HepG2 (cell line): ENCODE data around the gene HOTAIR. TPM values are rescaled to one million over a fixed set of nuclear protein-coding genes. Genes with fewer than 3 reads are reported as not detected.

ENCODE experiments used
- ATAC-seq: fragments of 200-7000 bp; cut with Tn5 transposase; 3 replicates; pipeline ENCODE4 v1.9.1; 2020; ENCODE audit warnings: mild to moderate bottlenecking, moderate library complexity
- BruUV-seq: library from RNA; stranded (reverse); fragments of 400-500 nt; replicated peaks from 2 replicates; lab custom pipeline; 2021; lab: Mats Ljungman, UMichigan
- CTCF ChIA-PET: fragments of 300-600 bp; formaldehyde crosslinking; extraction: SDS; loops from one replicate; lab custom pipeline; 2021; ENCODE audit warnings: low total read pairs, inconsistent platforms, low intra/inter-chr PET ratio; lab: Yijun Ruan, JAX
- POLR2A ChIA-PET: fragments of 350-600 bp; sonication (Branson Sonifier 250); formaldehyde crosslinking; loops from one replicate; lab custom pipeline; 2020; ENCODE audit warnings: antibody characterized with exemption, inconsistent platforms; lab: Yijun Ruan, JAX
- DNase-seq: peaks from one replicate; pipeline ENCODE4 v3.0.0-alpha.2; 2015; ENCODE audit warnings: low spot score
- FAIRE-seq: peaks from 3 replicates; lab custom pipeline; 2011; peaks lifted over from hg19 to GRCh38; lab: Jason Lieb, UNC
- H2AFZ ChIP-seq: one replicate; pipeline ENCODE4 v1.6.1; 2011; ENCODE audit warnings: low read length, inconsistent platforms
- H3K27ac ChIP-seq: fragments of 300-600 bp; 3 replicates; pipeline ENCODE4 v1.8.0; 2011; ENCODE audit warnings: mixed run types, mild to moderate bottlenecking, mixed read lengths, low read length, inconsistent platforms; ENCODE audit not compliant: insufficient read depth; ENCODE audit errors: extremely low read length
- H3K27me3 ChIP-seq, 2 experiments: fragments of 200-600 bp in 1 of 2; 2 replicates in 1 of 2; 3 replicates in 1 of 2; pipeline versions ENCODE4 v1.6.0 to v1.8.0; 2011; ENCODE audit warnings: low read length in 2 of 2, mild to moderate bottlenecking in 2 of 2, moderate library complexity in 2 of 2, inconsistent platforms in 1 of 2; ENCODE audit not compliant: insufficient read depth in 2 of 2, control insufficient read depth in 1 of 2
- H3K36me3 ChIP-seq, 2 experiments: fragments of 200-600 bp in 1 of 2; replicated peaks in 1 of 2; 2 replicates in 1 of 2; 3 replicates in 1 of 2; pipeline versions ENCODE4 v1.5.1 to v1.8.0; 2011; ENCODE audit warnings: low read length in 2 of 2, inconsistent platforms in 1 of 2; ENCODE audit not compliant: insufficient read depth in 2 of 2, control insufficient read depth in 1 of 2
- H3K4me1 ChIP-seq: 2 replicates; pipeline ENCODE4 v1.5.1; 2012; ENCODE audit warnings: low read length, inconsistent platforms; ENCODE audit not compliant: insufficient read depth
- H3K4me2 ChIP-seq: 2 replicates; pipeline ENCODE4 v1.6.0; 2011; ENCODE audit warnings: low read depth, low read length, inconsistent platforms
- H3K4me3 ChIP-seq, 3 experiments: fragments of 200-600 bp in 1 of 3; sonication (generic), shearing (Covaris generic) in 1 of 3; replicated peaks in 1 of 3; 2 replicates each; pipeline ENCODE4 v1.5.1; 2011 to 2016; ENCODE audit warnings: low read length in 3 of 3, inconsistent platforms in 2 of 3, low read depth in 2 of 3, mild to moderate bottlenecking in 2 of 3, control low read depth in 1 of 3, mixed read lengths in 1 of 3; ENCODE audit not compliant: insufficient read depth in 1 of 3
- H3K79me2 ChIP-seq: one replicate; pipeline ENCODE4 v1.6.1; 2011; ENCODE audit warnings: low read length, inconsistent platforms; ENCODE audit not compliant: insufficient read depth
- H3K9ac ChIP-seq: 2 replicates; pipeline ENCODE4 v1.6.0; 2011; ENCODE audit warnings: mild to moderate bottlenecking, low read depth, low read length, inconsistent platforms; ENCODE audit not compliant: insufficient read depth
- H3K9me3 ChIP-seq: 2 replicates; pipeline ENCODE4 v1.5.1; 2012; ENCODE audit warnings: mild to moderate bottlenecking, low read length
- H4K20me1 ChIP-seq: 2 replicates; pipeline ENCODE4 v1.6.0; 2011; ENCODE audit warnings: inconsistent platforms, mild to moderate bottlenecking, low read length, moderate library complexity; ENCODE audit not compliant: insufficient read depth
- AHR ChIP-seq: IDR thresholded peaks from 2 replicates; pipeline ENCODE4 v1.6.1; 2018; ENCODE audit warnings: missing genetic modification reagents, missing compliant biosample characterization
- ASH2L ChIP-seq: fragments of 300-600, 200-600 bp; sonication (generic); IDR thresholded peaks from 2 replicates; pipeline ENCODE4 v1.7.0; 2017; ENCODE audit warnings: low read depth, mild to moderate bottlenecking, moderate library complexity, mixed read lengths, low read length; ENCODE audit not compliant: insufficient read length
- ATM ChIP-seq: fragments of 450-650 bp; IDR thresholded peaks from 2 replicates; pipeline ENCODE4 v1.7.1; 2017; ENCODE audit warnings: mild to moderate bottlenecking, borderline replicate concordance
- BRD4 ChIP-seq: sonication (generic); formaldehyde crosslinking; IDR thresholded peaks from 2 replicates; pipeline ENCODE4 v1.4.0; 2020; ENCODE audit warnings: missing genetic modification reagents
- FOXC1 ChIP-seq: sonication (generic); formaldehyde crosslinking; IDR thresholded peaks from 2 replicates; pipeline ENCODE4 v1.8.0; 2022; ENCODE audit warnings: mild to moderate bottlenecking, missing genetic modification reagents, borderline replicate concordance
- HNRNPH1 ChIP-seq: fragments of 200-400 bp; formaldehyde crosslinking; optimal IDR thresholded peaks from 2 replicates; pipeline ENCODE3; 2017; ENCODE audit warnings: mild to moderate bottlenecking, low read depth, low read length
- HNRNPUL1 ChIP-seq: fragments of 200-400 bp; formaldehyde crosslinking; IDR thresholded peaks from 2 replicates; pipeline ENCODE4 v1.6.1; 2017; ENCODE audit warnings: low read depth, mild to moderate bottlenecking, low read length, moderate library complexity
- KDM5B ChIP-seq: sonication (generic); formaldehyde crosslinking; IDR thresholded peaks from 2 replicates; pipeline ENCODE4 v1.4.0; 2020; ENCODE audit warnings: missing genetic modification reagents, mild to moderate bottlenecking, borderline replicate concordance
- RERE ChIP-seq: IDR thresholded peaks from 2 replicates; pipeline ENCODE4 v1.6.1; 2016; ENCODE audit warnings: low read depth, missing genetic modification reagents, missing compliant biosample characterization
- SPEN ChIP-seq: sonication (generic); formaldehyde crosslinking; IDR thresholded peaks from 2 replicates; pipeline ENCODE4 v1.5.1; 2020; ENCODE audit warnings: low read depth, mild to moderate bottlenecking, missing genetic modification reagents
- TOPORS ChIP-seq: sonication (generic); formaldehyde crosslinking; IDR thresholded peaks from 2 replicates; pipeline ENCODE4 v1.8.0; 2023; ENCODE audit warnings: mild to moderate bottlenecking, missing genetic modification reagents
- YEATS4 ChIP-seq: sonication (generic); formaldehyde crosslinking; IDR thresholded peaks from 2 replicates; pipeline ENCODE4 v1.4.0; 2020; ENCODE audit warnings: missing genetic modification reagents, borderline replicate concordance
- ZNF12 ChIP-seq: sonication (generic); formaldehyde crosslinking; IDR thresholded peaks from 2 replicates; pipeline ENCODE4 v1.5.0; 2020; ENCODE audit warnings: missing genetic modification reagents
- ZNF234 ChIP-seq: sonication (generic); formaldehyde crosslinking; conservative IDR thresholded peaks from 2 replicates; pipeline ENCODE4 v1.5.1; 2020; ENCODE audit warnings: mild to moderate bottlenecking, missing genetic modification reagents
- ZNF33B ChIP-seq: sonication (generic); formaldehyde crosslinking; IDR thresholded peaks from 2 replicates; pipeline ENCODE4 v1.5.1; 2020; ENCODE audit warnings: mild to moderate bottlenecking, missing genetic modification reagents
- ZNF629 ChIP-seq: sonication (generic); formaldehyde crosslinking; conservative IDR thresholded peaks from 2 replicates; pipeline ENCODE4 v1.5.0; 2020; ENCODE audit warnings: missing genetic modification reagents
- ZNF644 ChIP-seq: IDR thresholded peaks from 2 replicates; pipeline ENCODE4 v1.6.1; 2016; ENCODE audit warnings: low read depth
- WGBS: methylation state at CpG from one replicate; pipeline ENCODE4 v1.1.6; 2017; ENCODE audit warnings: low lambda C conversion rate; 5-methylcytosine and 5-hydroxymethylcytosine counted together
- in situ Hi-C: cut with HindIII; loops from 2 replicates; pipeline ENCODE4 v1.10.0; 2017; ENCODE audit warnings: low pct_unique_long_range_greater_than_20kb; ENCODE audit not compliant: extremely low pct_ligation_motif_present
- intact Hi-C: fragments of 100-400 bp; cut with micrococcal nuclease; formaldehyde crosslinking; loops from one replicate; pipeline ENCODE4 v1.10.0; 2022; ENCODE audit not compliant: unreplicated experiment
- polyA plus RNA-seq, 8 experiments: library from polyadenylated mRNA; depleted of rRNA in 3 of 8; stranded (reverse) in 7 of 8; unstranded in 1 of 8; fragments of >200 nt; fragmentation: Illumina TruSeq in 4 of 8; extraction: Trizol in 4 of 8; gene quantifications; 2 replicates each; pipeline versions ENCODE4 v1.2.1 to v1.2.3, GENCODE V29; 2011 to 2016; ENCODE audit warnings: low read depth in 4 of 8, missing spikeins in 1 of 8, mixed read lengths in 1 of 8; ENCODE audit not compliant: insufficient read depth in 1 of 8
- total RNA-seq, 5 experiments: library from RNA; depleted of rRNA; stranded (reverse); fragments of >200 nt; fragmentation: Illumina TruSeq; extraction: Trizol; gene quantifications; 2 replicates each; pipeline ENCODE4 v1.2.3, GENCODE V29; 2016; ENCODE audit warnings: low read depth in 1 of 5
- TF ChIP-seq, protein P1 (sequence below): sonication (generic); formaldehyde crosslinking; IDR thresholded peaks from 2 replicates; pipeline ENCODE4 v1.4.0; 2020; ENCODE audit warnings: missing genetic modification reagents; ENCODE audit errors: not compliant biosample characterization

The HOTAIR gene
- total and polyA plus RNA-seq, 2 of the 13 experiments (the other 11 are each of a cell fraction or from before 2014, with no cell fraction given): not detected

- no peak overlapping the region for H3K4me3 ChIP-seq
Observed at GRCh38 chr12:54024127-54024526, 49.4 kb upstream of the HOTAIR start.

GRCh38 chr12:54022960-54023884, 48.5 kb upstream of the HOTAIR start:
- Histone ChIP-seq H3K4me1 (no peaks in the 10 kb centered on the region), H3K4me3 (no peak overlapping the region), H4K20me1 (no peaks in the 10 kb centered on the region), H3K36me3 (no peaks in the 10 kb centered on the region), H3K9ac (no peak overlapping the region), H3K9me3 (no peaks in the 10 kb centered on the region), H3K4me2 (no peak overlapping the region), H3K27ac (no peak overlapping the region), H2AFZ (no peak overlapping the region), H3K79me2 (no peaks in the 10 kb centered on the region), H3K27me3 (peaks cover 2 to 64% of the 10 kb centered on the region in 2 experiments; a peak in 4 of 5 replicates)
- ChIA-PET CTCF (no interaction called here), POLR2A (no interaction called here)
- intact Hi-C loops (no loop called here), in situ Hi-C loops (no loop called here)
- no peak for DNase-seq
- no TSS peak for BruUV-seq
- no peak for FAIRE-seq
- WGBS: 6% methylated on average over 8 of the region's 8 CpGs
- ATAC-seq: no peak
- no peak for TF ChIP-seq ATM
- TF ChIP-seq AHR: no peak
- TF ChIP-seq HNRNPUL1: no peak
- TF ChIP-seq RERE: no peak
- TF ChIP-seq KDM5B (CRISPR knock-in tag): no peak

More at GRCh38 chr12:54024127-54024526, 49.4 kb upstream of the HOTAIR start:
- Histone ChIP-seq H3K9me3 (no peaks in the 10 kb centered on the region), H3K4me2 (no peak overlapping the region), H2AFZ (no peak overlapping the region), H3K9ac (no peak overlapping the region), H3K36me3 (no peaks in the 10 kb centered on the region), H3K27me3 (peaks cover 2 to 73% of the 10 kb centered on the region in 2 experiments; a peak in 4 of 5 replicates), H4K20me1 (no peaks in the 10 kb centered on the region), H3K79me2 (no peaks in the 10 kb centered on the region), H3K4me1 (no peaks in the 10 kb centered on the region), H3K27ac (no peak overlapping the region)
- TF ChIP-seq, protein P1, sequence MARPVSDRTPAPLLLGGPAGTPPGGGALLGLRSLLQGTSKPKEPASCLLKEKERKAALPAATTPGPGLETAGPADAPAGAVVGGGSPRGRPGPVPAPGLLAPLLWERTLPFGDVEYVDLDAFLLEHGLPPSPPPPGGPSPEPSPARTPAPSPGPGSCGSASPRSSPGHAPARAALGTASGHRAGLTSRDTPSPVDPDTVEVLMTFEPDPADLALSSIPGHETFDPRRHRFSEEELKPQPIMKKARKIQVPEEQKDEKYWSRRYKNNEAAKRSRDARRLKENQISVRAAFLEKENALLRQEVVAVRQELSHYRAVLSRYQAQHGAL (CRISPR knock-in tag): no peak
- TF ChIP-seq TOPORS (no peak), ZNF644 (CRISPR knock-in tag) (no peak), FOXC1 (CRISPR knock-in tag) (no peak), HNRNPH1 (no peak), ASH2L (no peak), ZNF234 (CRISPR knock-in tag) (no peak), YEATS4 (CRISPR knock-in tag) (no peak), ZNF12 (CRISPR knock-in tag) (no peak), BRD4 (CRISPR knock-in tag) (no peak), SPEN (CRISPR knock-in tag) (no peak), ZNF33B (CRISPR knock-in tag) (no peak), ZNF629 (no peak)
- ChIA-PET CTCF (no interaction called here), POLR2A (no interaction called here)
- no peak for ATAC-seq
- no peak for FAIRE-seq
- WGBS: 22% methylated on average over 13 of the region's 17 CpGs
- in situ Hi-C loops (no loop called here), intact Hi-C loops (no loop called here)
- no peak for DNase-seq
- BruUV-seq: no TSS peak
